G401.6 (cell line): ENCODE results near the gene IQSEC3.
"Not testable (repeated sequence)": the region's sequence is repeated elsewhere in the genome, so short reads cannot be mapped to it uniquely, and the experiment has no call there.

Experiments
- FAIRE-seq: peaks from 2 replicates; lab custom pipeline; 2012; peaks lifted over from hg19 to GRCh38; lab: Jason Lieb, UNC

IQSEC3 gene

GRCh38 chr12:111699-112493 is 45.3 kb downstream of the IQSEC3 start:
- no peak for FAIRE-seq

- FAIRE-seq: no peak
Measured at GRCh38 chr12:113347-113746, 46.8 kb downstream of the IQSEC3 start.

- no peak for FAIRE-seq
Measured at GRCh38 chr12:114626-115211, 48.2 kb downstream of the IQSEC3 start.

- no peak for FAIRE-seq
Measured at GRCh38 chr12:115518-115917, 49.0 kb downstream of the IQSEC3 start.

GRCh38 chr12:115960-116915 is 49.7 kb downstream of the IQSEC3 start:
- FAIRE-seq: no peak

- FAIRE-seq: no peak
Measured at GRCh38 chr12:117311-117710, 50.7 kb downstream of the IQSEC3 start.

- no peak for FAIRE-seq
Measured at GRCh38 chr12:117816-118345, 51.3 kb downstream of the IQSEC3 start.

- FAIRE-seq: no peak
Measured at GRCh38 chr12:118591-118990, 52.0 kb downstream of the IQSEC3 start.

- no peak for FAIRE-seq
Measured at GRCh38 chr12:120951-121350, 54.4 kb downstream of the IQSEC3 start.

- FAIRE-seq: no peak
Measured at GRCh38 chr12:121647-122046, 55.1 kb downstream of the IQSEC3 start.

GRCh38 chr12:125075-125474 is 58.5 kb downstream of the IQSEC3 start:
- no peak for FAIRE-seq

GRCh38 chr12:125566-125965 is 59.0 kb downstream of the IQSEC3 start:
- no peak for FAIRE-seq

- FAIRE-seq: no peak
Measured at GRCh38 chr12:128079-128478, 61.5 kb downstream of the IQSEC3 start.

GRCh38 chr12:129001-129400 is 62.4 kb downstream of the IQSEC3 start:
- no peak for FAIRE-seq

GRCh38 chr12:130519-130918 is 64.0 kb downstream of the IQSEC3 start:
- no peak for FAIRE-seq

GRCh38 chr12:131008-131407 is 64.4 kb downstream of the IQSEC3 start:
- FAIRE-seq: no peak

- FAIRE-seq: no peak
Measured at GRCh38 chr12:131732-132495, 65.3 kb downstream of the IQSEC3 start.

GRCh38 chr12:133616-134232 is 67.2 kb downstream of the IQSEC3 start:
- FAIRE-seq: not testable (repeated sequence)

GRCh38 chr12:135138-135537 is 68.6 kb downstream of the IQSEC3 start:
- no peak for FAIRE-seq

GRCh38 chr12:138171-138897 is 71.8 kb downstream of the IQSEC3 start:
- FAIRE-seq: no peak
